Thyroid gland (tissue), 4 donors: ENCODE measurements around the gene EFCC1. TPM values are rescaled to one million over a fixed set of nuclear protein-coding genes. Genes with fewer than 3 reads are reported as not detected.
"Not testable (repeated sequence)": the region's sequence is repeated elsewhere in the genome, so short reads cannot be mapped to it uniquely, and the experiment has no call there.

ENCODE experiments used
- DNase-seq, 2 donors: peaks; one replicate each; pipeline ENCODE4 v3.0.0-alpha.2; 2019
- H3K27ac ChIP-seq, 3 donors: fragments of 200-600 bp; sonication (generic); 1 replicate in 2 of 3; 2 replicates in 1 of 3; pipeline ENCODE4 v1.5.1; 2016 to 2019; ENCODE audit warnings: mild to moderate bottlenecking in 1 of 3, moderate library complexity in 1 of 3
- H3K27me3 ChIP-seq: fragments of 200-600 bp; sonication (generic); one replicate; pipeline ENCODE4 v1.5.1; 2019
- H3K36me3 ChIP-seq, 2 donors: fragments of 200-600 bp; sonication (generic); one replicate each; pipeline ENCODE4 v1.5.1; 2016 to 2019
- H3K4me1 ChIP-seq, 2 donors: fragments of 200-600 bp; sonication (generic); one replicate each; pipeline ENCODE4 v1.5.1; 2017 to 2019
- H3K4me3 ChIP-seq, 3 donors: fragments of 200-600 bp; sonication (generic); replicated peaks in 1 of 3; 1 replicate in 2 of 3; 2 replicates in 1 of 3; pipeline ENCODE4 v1.5.1; 2016; ENCODE audit warnings: mild to moderate bottlenecking in 1 of 3
- H3K9me3 ChIP-seq: fragments of 200-600 bp; sonication (generic); one replicate; pipeline ENCODE4 v1.5.1; 2017
- CTCF ChIP-seq, 6 experiments: fragments of 200-600 bp in 3 of 6; fragments of 450-650 bp in 3 of 6; sonication (generic) in 3 of 6; IDR thresholded peaks; one replicate each; pipeline ENCODE4 v1.5.1; 2016 to 2019; ENCODE audit warnings: antibody characterized with exemption in 6 of 6, mild to moderate bottlenecking in 2 of 6, inconsistent platforms in 1 of 6, moderate library complexity in 1 of 6
- POLR2A ChIP-seq, 2 donors: fragments of 450-650 bp; IDR thresholded peaks; one replicate each; pipeline ENCODE4 v1.6.1; 2017; ENCODE audit warnings: antibody characterized with exemption in 2 of 2, mild to moderate bottlenecking in 2 of 2, moderate library complexity in 1 of 2
- WGBS, 2 donors: methylation state at CpG; one replicate each; pipeline ENCODE4 v1.1.5; 2017; 5-methylcytosine and 5-hydroxymethylcytosine counted together
- intact Hi-C: fragments of 100-400 bp; cut with DNase I; formaldehyde crosslinking; loops from one replicate; pipeline ENCODE4 v1.15.1; 2023
- total RNA-seq, 4 donors: library from RNA; depleted of rRNA; stranded (reverse); fragments of >200 nt; gene quantifications; one replicate each; pipeline ENCODE4 v1.2.3, GENCODE V29; 2016

EFCC1 gene
- total RNA-seq, 4 donors from 2014 or later = 3.6 to 16.8 (median 9.9) TPM

GRCh38 chr3:129084501-129084900, 83.4 kb downstream of the EFCC1 start:
- intact Hi-C loops = no loop called here
- 73 to 88% methylated on average over 6 of the region's 6 CpGs for WGBS, 2 donors

GRCh38 chr3:129085165-129085715, 84.1 kb downstream of the EFCC1 start:
- intact Hi-C loops = no loop called here

More at GRCh38 chr3:129084501-129084900, 83.4 kb downstream of the EFCC1 start:
- Histone ChIP-seq H3K4me3 (no peak overlapping the region), H3K36me3 (no peaks in the 10 kb centered on the region), H3K4me1 (peaks cover 0 to 15% of the 10 kb centered on the region in 2 donors), H3K27ac (no peak overlapping the region), H3K9me3 (no peaks in the 10 kb centered on the region), H3K27me3 (no peaks in the 10 kb centered on the region)
- DNase-seq = no peak
- TF ChIP-seq POLR2A (IDR thresholded peaks at IDR 0.05) (no peak), CTCF (IDR thresholded peaks at IDR 0.05) (no peak)

GRCh38 chr3:129085818-129086217, 84.7 kb downstream of the EFCC1 start:
- Histone ChIP-seq H3K4me3 (no peak overlapping the region), H3K27ac (no peak overlapping the region), H3K9me3 (no peaks in the 10 kb centered on the region), H3K27me3 (no peaks in the 10 kb centered on the region), H3K36me3 (no peaks in the 10 kb centered on the region), H3K4me1 (peaks cover 0 to 15% of the 10 kb centered on the region in 2 donors)
- whole genome bisulfite sequencing, 2 donors = 88 to 95% methylated on average over 4 of the region's 4 CpGs
- intact Hi-C loops = no loop called here
- DNase-seq = no peak
- TF ChIP-seq CTCF (IDR thresholded peaks at IDR 0.05) = no peak
- TF ChIP-seq POLR2A (IDR thresholded peaks at IDR 0.05) = no peak

More at GRCh38 chr3:129085165-129085715, 84.1 kb downstream of the EFCC1 start:
- Histone ChIP-seq H3K36me3 (no peaks in the 10 kb centered on the region), H3K27me3 (no peaks in the 10 kb centered on the region), H3K4me1 (peaks cover 0 to 15% of the 10 kb centered on the region in 2 donors), H3K27ac (no peak overlapping the region), H3K4me3 (no peak overlapping the region), H3K9me3 (no peaks in the 10 kb centered on the region)
- 92 to 95% methylated on average over 9 to 11 of the region's 12 CpGs for WGBS, 2 donors
- TF ChIP-seq POLR2A (IDR thresholded peaks at IDR 0.05) = no peak
- no peak for TF ChIP-seq CTCF (IDR thresholded peaks at IDR 0.05)
- no peak for DNase-seq

GRCh38 chr3:129087138-129087702, 86.1 kb downstream of the EFCC1 start:
- no peaks in the 10 kb centered on the region for H3K27me3 ChIP-seq
- intact Hi-C loops = no loop called here
- TF ChIP-seq POLR2A (IDR thresholded peaks at IDR 0.05) (no peak), CTCF (IDR thresholded peaks at IDR 0.05) (no peak)
- DNase-seq = no peak
- peaks cover 0 to 6% of the 10 kb centered on the region in 2 donors for H3K4me1 ChIP-seq
- H3K36me3 ChIP-seq = peaks cover 3 to 5% of the 10 kb centered on the region in 2 donors
- 79 to 82% methylated on average over 6 to 8 of the region's 8 CpGs for WGBS, 2 donors
- peak overlapping the region in 2 of 3 donors; percentile 45 to 86 for H3K27ac ChIP-seq
- H3K4me3 ChIP-seq = no peak overlapping the region
- no peaks in the 10 kb centered on the region for H3K9me3 ChIP-seq

GRCh38 chr3:129087904-129088303, 86.8 kb downstream of the EFCC1 start:
- H3K4me1 ChIP-seq, H3K4me3 ChIP-seq, H3K27ac ChIP-seq, H3K9me3 ChIP-seq, H3K27me3 ChIP-seq, intact Hi-C loops, H3K36me3 ChIP-seq: not testable (repeated sequence)
- peak; percentile 24 to 26 for DNase-seq
- WGBS, 2 donors = no CpG with 5 or more reads among the region's 9 CpGs

GRCh38 chr3:129088312-129088711, 87.2 kb downstream of the EFCC1 start:
- H3K27ac ChIP-seq, H3K4me3 ChIP-seq, H3K4me1 ChIP-seq, DNase-seq, H3K9me3 ChIP-seq, H3K27me3 ChIP-seq, intact Hi-C loops: not testable (repeated sequence)
- no CpG with 5 or more reads among the region's 6 CpGs for WGBS, 2 donors
- peaks cover 9 to 11% of the 10 kb centered on the region in 2 donors for H3K36me3 ChIP-seq
